Measurements from ENCODE around the gene ZNF606. TPM values are rescaled to one million over a fixed set of nuclear protein-coding genes. Genes with fewer than 3 reads are reported as not detected.

The ZNF606 gene
- total and polyA plus RNA-seq, 9 of the 15 experiments (the other 6 are each of a cell fraction or from before 2014, with no cell fraction given): 0.03 to 0.98 (median 0.28) TPM

DNA sequence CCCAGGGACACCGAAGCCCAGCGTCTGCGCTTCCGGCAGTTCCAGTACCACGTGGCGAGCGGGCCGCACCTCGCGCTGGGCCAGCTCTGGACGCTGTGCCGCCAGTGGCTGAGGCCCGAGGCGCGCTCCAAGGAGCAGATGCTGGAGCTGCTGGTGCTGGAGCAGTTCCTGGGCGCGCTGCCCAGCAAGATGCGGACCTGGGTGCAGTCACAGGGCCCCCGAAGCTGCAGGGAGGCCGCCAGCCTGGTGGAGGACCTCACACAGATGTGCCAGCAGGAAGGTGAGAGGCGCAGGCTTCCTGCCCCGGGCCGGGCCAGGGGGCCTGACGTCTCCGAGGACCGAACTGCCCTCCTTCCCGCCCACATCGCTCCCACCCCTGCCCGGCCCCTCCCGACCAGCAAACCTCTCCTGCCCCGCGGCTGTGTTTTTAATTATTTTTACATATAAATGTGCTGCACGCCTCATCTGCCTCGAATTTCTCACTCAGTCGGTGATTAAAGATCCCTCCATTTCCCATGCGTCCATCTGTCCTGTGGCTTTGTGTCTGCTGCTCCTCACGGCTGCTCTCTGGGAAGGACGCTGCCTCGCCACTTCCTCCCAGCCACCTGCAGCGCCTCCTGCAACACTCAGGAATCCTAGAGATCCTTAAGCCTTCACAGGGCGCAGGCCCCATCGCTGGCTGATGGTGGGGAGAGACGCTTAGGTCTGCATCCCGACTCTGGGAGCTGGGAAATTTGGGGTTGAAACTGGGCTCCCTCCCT, 35.5 kb upstream of the ZNF606 start:
- FAIRE-seq (no peak), ATAC-seq (no peak), DNase-seq (ENCODE audit: extremely low read depth in 1 of 4, low spot score in 3 of 4) (no peak)
- ChIA-PET POLR2A (interaction anchor here (0.6 kb wide), 1 partner anchor 9 kb away, joined by 3 read pairs; no protein-coding TSS in a partner anchor), CTCF (ENCODE audit: low intra/inter-chr PET ratio) (no interaction called here)
- 1% methylated on average over 35 of the region's 44 CpGs for WGBS (ENCODE audit: insufficient coverage, low coverage, missing lambda C conversion rate)
- Histone ChIP-seq H3K9me3 (replicated peaks; ENCODE audit: control insufficient read depth, insufficient read depth, low read depth, low read length) (no peaks in the 10 kb centered on the region), H3K4me2 (ENCODE audit: insufficient read depth, low read length) (no peak overlapping the region), H3K9ac (ENCODE audit: insufficient read depth in 1 of 2, low read depth in 2 of 2, low read length in 2 of 2) (no peak overlapping the region), H3K27me3 (ENCODE audit: control insufficient read depth in 2 of 2, insufficient read depth in 2 of 2, low read length in 2 of 2) (no peaks in the 10 kb centered on the region), H3K9me1 (ENCODE audit: control insufficient read depth, insufficient read depth, low read length) (no peaks in the 10 kb centered on the region), H3K79me2 (ENCODE audit: control insufficient read depth, insufficient read depth, low read length) (no peaks in the 10 kb centered on the region), H4K20me1 (replicated peaks; ENCODE audit: control insufficient read depth, insufficient read depth, low read length) (no peaks in the 10 kb centered on the region), H3K4me1 (replicated peaks in 1 of 2; ENCODE audit: control insufficient read depth in 2 of 2, insufficient read depth in 2 of 2, low read length in 2 of 2) (peaks cover 0 to 5% of the 10 kb centered on the region in 2 experiments; a peak in 1 of 5 replicates), H3K36me3 (ENCODE audit: control insufficient read depth, insufficient read depth, low read length) (no peaks in the 10 kb centered on the region), H3K4me3 (no peak overlapping the region), H3K27ac (ENCODE audit: extremely low read depth, low read depth, low read length) (no peak overlapping the region), H2AFZ (ENCODE audit: low read depth, low read length) (no peak overlapping the region)
- no peak for TF ChIP-seq POU5F1 (IDR thresholded peaks at IDR 0.05; ENCODE audit: borderline replicate concordance, low read depth, low read length, partially characterized antibody)
- TF ChIP-seq, protein P1, sequence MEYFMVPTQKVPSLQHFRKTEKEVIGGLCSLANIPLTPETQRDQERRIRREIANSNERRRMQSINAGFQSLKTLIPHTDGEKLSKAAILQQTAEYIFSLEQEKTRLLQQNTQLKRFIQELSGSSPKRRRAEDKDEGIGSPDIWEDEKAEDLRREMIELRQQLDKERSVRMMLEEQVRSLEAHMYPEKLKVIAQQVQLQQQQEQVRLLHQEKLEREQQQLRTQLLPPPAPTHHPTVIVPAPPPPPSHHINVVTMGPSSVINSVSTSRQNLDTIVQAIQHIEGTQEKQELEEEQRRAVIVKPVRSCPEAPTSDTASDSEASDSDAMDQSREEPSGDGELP (CRISPR knock-in tag; IDR thresholded peaks at IDR 0.05; ENCODE audit: borderline replicate concordance): no peak
- peak; percentile 61; the same call in 1 of the 2 replicates for TF ChIP-seq NFIC (IDR thresholded peaks at IDR 0.05)
- TF ChIP-seq L3MBTL2 (IDR thresholded peaks at IDR 0.05): peak; percentile 16; the same call in 1 of the 2 replicates
- in situ Hi-C loops (cut with MboI) (no loop called here), intact Hi-C loops (cut with micrococcal nuclease) (no loop called here)
- no TSS peak for BruUV-seq (replicated peaks)
